GM21576 (cell line): Measurements from ENCODE around the gene SIRPD.
A peak's percentile ranks its signal among the peaks of the same experiment; 100 is the strongest.

Experiments
- ATAC-seq: cut with Tn5 transposase; IDR thresholded peaks from one replicate; pipeline ENCODE4 v1.9.1; 2021; ENCODE audit warnings: mild to moderate bottlenecking, moderate library complexity; ENCODE audit not compliant: unreplicated experiment

Gene SIRPD

DNA sequence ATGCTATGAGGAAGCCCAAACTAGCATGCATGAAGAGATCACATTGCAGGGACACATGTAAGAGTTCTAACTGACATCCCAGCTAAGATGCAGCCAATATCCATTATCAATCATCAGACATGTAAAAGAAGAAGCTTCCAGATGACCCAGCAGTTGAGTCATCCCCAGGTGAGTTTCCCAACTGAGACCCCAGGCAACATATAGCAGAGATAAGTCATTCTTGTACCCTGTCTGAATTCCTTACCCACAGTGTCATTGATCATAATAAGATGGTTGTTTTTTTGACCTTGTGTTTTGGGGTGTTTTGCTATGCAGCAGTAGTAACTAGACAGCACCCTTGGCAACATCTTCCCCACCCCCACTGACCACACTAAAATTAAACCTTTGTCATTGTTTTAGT, 18.9 kb downstream of the SIRPD start:
- no peak for ATAC-seq

DNA sequence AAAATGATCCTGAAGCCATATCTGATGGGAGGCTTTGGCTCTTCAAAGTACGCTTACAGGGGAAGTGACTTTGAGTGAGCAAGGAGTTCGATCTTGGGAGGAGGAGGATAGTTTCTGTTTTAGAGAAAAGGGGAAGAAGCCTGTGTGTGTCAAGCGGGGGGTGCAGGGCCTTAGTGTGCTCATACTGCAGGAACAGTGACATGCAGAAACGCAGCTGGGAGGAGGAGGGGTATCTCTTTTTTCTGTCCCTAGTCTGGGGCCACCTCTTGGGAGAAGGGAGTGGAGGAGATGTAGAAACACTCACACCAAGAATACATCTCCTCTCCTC, 19.8 kb downstream of the SIRPD start:
- no peak for ATAC-seq

DNA sequence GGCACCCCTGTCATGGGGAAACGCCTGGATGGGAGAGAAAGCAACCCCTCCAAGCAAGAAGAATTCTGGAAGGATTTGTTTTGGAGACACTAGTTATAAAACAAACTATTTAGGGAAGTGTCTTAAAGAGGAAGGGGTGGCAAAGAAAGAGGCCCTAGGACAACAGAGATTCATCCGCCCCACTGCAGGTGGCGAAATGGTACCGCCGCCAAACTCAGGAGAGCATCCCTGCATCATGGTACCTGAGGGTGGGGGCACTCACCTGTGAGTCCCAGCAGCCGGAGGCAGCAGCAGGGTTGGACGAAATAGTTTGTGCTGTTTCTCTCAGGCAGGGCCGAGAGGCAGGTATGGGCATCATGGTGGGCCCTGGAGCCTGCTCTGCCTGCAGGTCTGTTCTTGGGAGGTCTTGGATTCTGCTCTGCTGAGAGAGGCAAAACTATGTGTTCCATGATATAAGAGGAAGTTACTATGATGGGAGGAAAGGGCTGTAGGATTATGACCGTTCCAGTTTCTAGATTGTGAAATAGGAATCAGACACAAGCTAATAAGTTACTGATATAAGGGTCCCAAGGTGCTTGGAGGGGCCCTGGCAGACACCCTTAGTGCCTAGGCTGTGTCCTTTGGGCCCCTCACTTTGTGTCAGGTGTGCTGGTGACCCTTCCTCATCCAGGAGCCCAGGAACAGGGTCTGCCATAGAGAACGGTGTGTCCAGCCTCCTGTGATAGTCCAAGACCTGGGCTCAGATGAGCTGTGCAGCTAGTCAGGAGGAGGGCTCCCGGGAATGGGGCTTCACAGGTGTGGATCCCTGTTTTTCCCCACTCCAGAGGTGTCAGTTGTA, 20.4 kb downstream of the SIRPD start:
- ATAC-seq = no peak

DNA sequence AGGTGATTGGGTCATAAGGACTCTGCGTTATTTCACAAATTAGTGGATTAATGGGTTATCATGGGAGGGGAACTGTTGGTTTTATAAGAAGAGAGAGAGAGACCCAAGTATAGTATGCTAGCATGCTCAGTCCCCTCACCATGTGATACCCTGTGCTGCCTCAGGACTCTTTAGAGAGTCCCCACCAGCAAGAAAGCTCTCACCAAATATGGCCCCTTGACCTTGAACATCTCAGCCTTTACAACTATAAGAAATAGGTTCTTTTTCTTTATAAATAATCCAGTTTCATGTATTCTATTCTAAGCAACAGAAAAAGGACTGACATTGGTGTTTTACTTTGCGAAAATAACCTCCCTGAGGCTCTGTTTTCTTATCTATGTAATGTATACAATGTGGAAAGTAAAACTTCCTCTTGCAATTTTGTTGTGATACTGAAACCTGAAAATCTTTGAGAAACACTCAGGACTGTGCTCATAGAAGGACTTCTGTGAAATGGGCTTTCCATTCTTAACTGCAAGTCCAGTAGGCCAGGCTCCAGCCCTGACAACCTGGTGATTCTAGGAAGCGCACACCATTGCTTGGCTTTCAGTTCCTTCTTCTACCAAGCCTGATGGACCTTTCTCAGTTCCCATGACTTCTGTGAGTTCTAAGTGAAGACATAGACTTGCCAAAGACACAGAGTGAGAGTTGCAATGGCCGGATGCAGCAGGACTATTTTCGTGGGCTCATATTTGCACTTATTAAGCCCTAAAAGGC, 21.9 kb downstream of the SIRPD start:
- peak; percentile 90 for ATAC-seq

DNA sequence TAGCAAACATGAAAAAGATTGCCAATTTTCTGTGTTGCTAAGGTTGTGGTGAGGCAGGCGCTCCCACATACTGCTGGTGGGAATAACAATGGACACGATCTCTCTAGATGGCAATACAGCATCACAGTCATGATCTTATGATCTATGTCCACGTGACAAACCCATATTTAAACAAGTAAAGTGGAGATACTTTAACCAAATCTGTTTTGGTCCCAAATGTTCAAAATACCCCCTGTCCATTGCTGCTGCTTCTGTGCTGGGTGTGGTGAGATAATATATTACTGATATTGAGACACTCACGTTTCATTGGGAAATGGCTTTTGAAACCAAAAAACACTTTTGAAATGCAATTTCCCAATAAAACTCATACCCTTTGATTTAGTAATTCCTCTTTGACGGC, 23.0 kb downstream of the SIRPD start:
- no peak for ATAC-seq

DNA sequence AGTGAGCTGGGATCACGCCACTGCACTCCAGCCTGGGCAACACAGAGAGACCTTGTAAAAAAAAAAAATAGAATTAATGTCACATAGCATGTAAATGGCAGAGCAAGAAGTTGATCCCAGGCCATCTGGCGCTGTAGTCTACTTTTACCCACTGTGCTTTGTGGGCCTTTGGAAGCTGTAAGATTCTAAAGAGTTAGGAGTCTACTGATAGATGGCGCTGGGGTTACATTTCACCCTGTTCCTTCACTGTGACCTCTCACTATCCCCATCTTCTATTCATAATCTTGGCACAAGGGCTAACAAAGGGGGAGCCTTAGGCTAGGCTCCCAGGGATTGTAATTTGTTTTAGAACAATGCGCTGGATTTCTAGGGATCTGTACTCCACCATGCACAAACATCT, 24.4 kb downstream of the SIRPD start:
- no peak for ATAC-seq

DNA sequence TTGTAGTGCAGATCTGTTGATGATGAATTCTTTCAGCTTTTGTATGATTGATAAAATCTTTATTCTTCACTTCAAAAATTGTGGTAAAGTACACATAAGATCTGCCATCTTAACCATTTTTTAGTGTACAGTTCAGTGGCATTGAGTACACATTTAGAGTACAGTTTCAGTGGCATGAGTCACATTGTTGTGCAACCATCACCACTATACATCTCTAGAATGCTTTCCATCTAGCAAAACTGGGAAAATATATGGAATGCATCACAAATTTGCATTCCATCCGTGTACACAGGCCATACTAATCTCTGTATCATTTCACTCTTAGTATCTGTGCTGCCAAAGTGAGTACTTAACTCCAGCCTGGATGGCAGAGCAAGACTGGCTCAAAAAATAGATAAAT, 28.7 kb downstream of the SIRPD start:
- ATAC-seq = no peak

DNA sequence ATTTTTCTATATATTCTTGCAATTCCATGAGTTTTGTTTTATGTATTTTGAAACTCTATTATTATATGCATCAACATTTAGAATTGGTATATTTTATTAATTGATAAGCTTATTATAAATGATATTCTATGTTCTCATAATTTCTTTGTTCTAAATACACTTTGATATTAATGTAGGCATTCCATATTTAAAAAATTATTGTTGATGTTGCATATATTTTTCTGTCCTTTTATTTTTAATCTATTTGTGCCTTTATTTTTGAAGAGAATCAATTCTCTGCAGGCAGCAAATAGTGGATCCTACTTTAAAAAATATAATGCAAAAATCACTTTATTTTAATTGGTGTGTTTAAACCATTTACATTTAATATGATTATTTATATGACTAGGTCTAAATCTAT, 29.6 kb downstream of the SIRPD start:
- no peak for ATAC-seq

DNA sequence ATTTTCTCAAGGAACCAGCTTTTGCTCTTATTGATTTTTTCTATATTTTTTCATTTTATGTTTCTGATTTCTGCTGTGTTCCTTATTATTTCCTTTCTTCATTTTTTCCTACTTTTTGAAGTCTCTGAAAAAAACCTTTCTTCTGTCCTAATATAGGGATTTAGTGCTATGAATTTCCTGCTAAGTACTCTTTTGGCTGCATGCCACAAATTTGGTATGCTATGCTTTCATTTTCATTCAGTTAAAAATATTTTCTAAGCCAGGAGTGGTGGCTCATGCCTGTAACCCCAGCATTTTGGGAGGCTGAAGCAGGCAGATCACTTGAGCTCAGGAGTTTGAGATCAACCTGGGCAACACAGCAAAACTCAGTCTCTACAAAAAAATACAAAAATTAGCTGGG, 30.6 kb downstream of the SIRPD start:
- ATAC-seq = no peak

DNA sequence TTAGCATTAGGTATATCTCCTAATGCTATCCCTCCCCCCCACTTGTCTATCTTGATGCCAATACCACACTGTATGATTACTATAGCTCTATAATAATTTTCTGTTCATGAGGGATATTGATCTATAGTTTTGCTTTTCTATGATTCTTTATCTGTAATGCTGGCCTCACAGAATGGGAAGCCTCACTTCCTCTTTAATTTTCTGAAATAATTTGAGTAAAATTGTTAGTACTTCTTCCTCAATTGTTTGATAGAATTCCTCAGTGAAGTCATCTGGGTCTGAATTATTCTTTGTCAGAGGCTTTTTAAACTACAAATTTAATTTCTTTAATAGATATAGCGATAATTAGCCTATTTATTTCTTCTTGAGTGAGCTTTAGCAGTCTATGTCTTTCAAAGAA, 31.2 kb downstream of the SIRPD start:
- no peak for ATAC-seq

DNA sequence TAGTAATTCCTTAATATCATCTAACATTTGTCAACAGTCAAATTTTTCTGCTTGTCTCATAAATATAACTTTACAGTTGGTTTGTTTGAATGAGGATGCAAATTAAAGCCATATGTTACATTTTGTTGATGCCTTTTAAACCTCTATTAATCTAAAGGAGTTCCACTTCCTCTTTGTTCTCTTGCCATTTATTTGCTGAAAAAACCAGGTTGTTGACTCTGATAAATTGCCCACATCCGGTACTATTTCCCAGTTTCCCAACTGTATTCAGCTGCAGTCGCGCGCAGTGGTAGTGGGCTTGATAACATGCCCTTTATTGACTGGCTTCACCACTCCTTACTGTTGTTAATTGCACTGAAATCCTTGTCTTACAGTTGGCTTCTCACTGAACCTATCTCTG, 33.5 kb downstream of the SIRPD start:
- ATAC-seq = no peak

DNA sequence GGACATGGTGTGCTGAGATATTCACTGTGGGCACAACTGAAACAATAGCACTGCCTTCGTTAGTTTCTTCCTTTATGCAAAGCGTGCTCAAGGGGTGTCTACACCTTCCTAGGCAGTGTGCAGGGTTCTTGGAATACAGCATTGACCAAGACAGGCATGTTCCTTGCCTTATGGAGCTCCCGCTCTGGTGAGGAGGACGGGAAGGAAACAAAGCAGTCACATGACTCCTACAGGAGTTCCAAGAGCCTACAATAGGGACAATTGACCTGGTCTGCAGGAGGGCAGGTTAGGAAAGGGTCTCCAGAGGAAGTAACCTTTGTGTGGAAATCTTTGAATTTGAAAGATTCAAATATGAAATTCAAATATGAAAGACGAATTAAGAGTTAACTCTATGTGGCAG, 40.5 kb downstream of the SIRPD start:
- no peak for ATAC-seq

DNA sequence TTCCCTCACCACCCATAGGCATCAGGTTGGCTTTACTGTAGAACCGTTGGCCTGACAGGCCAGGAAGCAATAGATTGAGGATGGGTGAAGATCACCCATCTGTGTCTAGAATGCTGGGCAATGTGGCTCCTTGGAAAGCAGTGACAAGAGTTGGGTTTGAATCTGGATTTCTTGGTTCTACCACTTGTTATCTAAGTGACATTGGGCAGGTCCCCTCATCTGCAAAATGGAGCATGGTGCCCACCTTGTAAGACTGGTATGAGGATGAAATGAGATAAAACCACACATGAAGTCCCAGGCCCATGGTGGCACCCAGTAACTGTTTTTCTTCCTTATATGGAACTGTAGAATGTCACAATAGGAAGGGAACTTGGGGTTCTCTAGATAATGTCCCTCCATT, 43.7 kb downstream of the SIRPD start:
- no peak for ATAC-seq

DNA sequence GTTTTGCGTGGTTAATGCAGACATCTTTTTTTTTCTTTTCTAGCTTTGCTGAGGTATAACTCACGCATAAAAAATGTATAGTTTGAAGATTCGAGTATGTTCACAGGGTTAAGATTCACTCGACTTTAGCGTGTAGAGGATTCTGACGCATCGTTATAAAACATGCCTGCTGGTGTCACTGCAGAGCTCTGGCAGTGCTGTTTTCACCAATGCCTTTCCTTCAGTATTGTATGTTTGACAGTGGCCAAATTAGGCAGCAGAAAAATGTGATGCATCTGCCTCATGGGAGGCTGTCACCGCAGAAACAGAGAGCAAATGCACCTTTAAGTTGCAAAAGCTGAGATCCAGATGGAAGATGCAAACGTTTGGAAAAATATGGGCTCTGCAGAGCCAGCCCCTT, 48.3 kb downstream of the SIRPD start:
- ATAC-seq = no peak

DNA sequence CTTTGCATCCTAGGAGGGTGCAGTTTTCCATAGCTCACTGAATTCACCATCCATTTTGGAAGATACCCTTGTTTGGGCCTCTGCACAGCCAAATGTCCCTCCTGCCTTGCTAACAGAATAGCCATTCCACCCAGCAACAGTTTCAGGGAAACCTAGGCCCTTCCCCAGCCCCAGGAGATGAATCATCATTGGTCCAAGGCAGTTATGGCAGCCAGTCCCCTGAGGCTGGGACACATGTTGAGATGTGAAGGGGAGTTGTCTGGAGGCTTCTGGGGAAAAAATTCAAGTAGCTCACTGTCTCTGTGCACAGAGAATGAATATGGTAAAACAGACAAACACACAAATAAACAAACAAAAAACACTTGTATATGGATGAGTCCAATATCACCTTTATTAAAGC, 48.9 kb downstream of the SIRPD start:
- no peak for ATAC-seq

DNA sequence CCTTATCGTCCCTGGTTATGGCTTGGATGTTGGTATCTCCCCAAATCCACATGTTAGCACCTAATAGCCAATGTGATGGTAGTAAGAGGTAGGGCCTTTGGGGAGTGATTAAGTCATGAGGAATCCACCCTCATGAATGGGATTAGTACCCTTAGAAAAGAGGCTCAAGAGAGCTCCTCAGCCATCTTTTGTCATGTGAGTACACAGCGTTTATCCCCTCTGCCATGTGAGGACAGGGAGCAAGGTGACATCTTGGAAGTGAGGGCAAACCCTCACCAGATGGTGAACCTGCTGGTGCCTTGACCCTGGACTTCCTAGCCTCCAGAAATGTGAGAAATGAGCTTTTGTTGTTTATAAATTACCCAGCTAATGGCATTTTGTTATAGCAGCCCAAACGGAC, 50.2 kb downstream of the SIRPD start:
- no peak for ATAC-seq

DNA sequence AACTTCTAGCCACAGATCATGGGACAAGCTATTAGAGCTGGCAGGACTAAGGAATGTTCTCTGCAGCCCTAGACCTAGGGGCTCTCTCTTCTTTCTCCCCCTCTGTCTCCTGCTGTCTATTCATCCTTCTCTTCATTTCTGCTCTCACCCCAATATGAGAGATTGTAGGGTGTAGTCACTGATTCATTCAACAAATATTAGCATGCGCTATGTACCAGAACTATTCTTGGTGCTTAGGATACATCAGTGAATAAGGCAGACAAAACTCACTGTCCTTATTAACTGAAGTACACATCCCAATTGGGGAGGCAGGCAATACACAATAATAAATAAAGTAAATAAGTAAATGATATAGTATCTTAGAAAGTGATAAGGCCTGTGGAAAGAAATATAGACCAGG, 51.6 kb downstream of the SIRPD start:
- no peak for ATAC-seq

DNA sequence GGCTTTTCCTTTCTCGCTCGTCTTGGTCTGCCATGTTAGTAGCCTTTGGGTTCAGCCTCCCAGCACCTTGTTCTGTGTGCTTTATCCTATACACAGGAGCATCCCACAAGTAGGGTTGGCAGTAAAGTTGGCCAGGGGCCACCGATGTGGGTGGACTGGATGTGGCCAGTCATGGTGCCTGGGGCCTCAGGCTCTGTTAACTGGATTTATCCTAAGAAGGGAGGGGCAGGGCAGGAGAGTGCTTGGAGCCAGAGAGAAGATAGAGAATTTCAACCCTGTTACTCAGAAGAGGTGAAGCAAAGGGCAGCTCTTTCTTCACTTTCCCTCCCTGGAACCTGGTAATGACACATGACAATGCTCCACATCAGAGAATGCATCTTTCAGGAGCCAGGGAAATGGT, 52.1 kb downstream of the SIRPD start:
- no peak for ATAC-seq

DNA sequence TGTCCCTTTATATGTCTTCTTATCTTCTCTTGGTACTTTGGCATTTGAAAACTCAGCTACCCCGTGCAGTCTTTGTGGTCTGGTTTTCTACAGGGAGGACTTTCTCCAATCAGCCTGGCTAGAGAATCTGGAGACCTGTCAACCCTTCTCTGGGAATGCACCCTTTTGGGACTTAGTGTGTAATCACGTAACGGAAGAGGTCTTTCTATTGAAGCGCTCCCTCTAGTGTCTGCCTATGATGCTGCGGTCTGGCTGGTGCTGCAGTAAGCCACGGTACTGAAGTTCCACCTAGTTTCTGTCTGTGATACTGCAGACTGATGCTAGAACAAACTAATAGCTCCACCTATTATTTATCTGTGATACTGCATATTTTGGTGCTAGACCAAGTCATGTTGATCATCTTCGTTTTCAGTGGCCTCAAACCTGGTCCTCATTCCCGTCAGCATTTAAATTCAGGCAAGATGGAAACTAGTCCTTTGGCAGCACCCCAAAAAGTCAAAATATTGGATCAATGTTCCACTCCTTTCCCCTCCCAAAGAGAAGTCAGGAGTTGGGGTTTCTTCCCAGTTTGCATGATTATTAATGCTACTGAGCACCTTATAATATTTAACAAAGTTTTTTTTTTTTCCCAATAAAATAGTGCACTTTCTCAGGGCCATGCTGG, 53.8 kb downstream of the SIRPD start:
- ATAC-seq = peak; percentile 94

DNA sequence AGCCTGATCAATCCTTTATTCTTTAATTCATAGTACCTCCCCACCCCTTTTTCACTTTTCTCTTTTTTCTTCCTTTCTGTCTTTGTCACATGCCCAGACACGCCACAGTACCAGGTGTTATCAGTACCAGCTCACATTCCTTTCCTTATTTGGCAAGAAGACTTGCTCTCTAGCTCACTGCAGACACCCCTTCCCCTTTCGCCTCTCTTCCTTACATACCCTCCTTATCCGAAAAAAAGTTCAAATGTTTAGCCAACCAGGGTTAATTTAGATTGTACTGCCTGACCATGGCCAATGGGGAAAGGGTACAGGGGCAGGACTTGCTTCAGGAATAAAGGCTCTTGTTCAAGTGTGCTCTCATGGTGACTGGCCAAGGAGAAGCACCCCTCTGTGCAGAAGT, 57.0 kb downstream of the SIRPD start:
- ATAC-seq = no peak

DNA sequence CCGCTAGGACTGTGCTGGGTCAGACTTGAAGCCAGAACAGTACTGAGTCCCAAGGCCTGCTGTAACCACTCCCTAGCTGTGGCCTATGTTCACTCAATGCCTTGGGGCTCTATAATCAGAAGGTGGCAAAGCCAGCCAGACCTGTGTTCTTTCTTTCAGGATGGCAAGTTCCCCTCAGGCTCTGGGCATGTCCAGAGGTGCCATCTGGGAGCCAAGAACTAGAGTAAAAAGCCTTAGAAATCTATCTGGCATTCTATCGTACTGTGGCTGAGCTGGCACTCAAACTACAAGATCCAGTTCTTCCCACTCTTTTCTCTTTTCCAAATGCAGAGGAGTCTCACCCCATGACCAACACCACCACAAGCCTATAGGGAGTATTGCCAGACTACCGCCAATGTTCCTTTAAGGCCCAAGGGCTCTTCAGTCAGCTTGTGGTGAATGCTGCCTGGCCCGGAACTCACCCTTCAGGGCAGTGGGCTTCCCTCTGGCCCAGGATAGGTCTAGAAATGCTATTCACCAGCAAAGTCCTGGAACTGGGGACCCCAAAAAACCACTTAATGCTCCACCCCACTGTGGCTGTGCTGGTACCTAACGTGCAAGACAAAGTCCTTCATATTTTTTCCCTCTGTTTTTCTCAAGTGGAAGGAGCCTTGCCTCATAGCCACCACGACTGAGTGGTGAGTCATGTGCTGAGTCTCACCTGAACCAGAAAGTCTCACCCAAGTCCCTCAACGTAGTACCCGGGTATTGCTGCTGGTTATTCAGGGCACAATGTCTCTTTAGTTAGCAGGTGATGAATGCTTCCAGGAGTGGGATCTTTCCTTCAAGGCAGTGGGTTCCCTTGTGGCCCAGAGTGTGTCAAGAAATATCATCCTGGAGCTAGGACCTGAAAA, 57.7 kb downstream of the SIRPD start:
- no peak for ATAC-seq
